PFSK-1 (cell line): ENCODE measurements around the gene SPATA45.
A peak's percentile ranks its signal among the peaks of the same experiment; 100 is the strongest.

Experiments
- FOXP2 ChIP-seq: optimal IDR thresholded peaks from 2 replicates; pipeline ENCODE3; 2011; ENCODE audit warnings: borderline replicate concordance, control low read depth, inconsistent platforms; ENCODE audit not compliant: insufficient read depth; ENCODE audit errors: extremely low read length, extremely low read depth
- POLR2AphosphoS5 ChIP-seq: IDR thresholded peaks from 2 replicates; pipeline ENCODE4 v1.6.1; 2012; ENCODE audit warnings: low read depth, mild to moderate bottlenecking, control low read depth, low read length, moderate library complexity
- REST ChIP-seq, 2 experiments: IDR thresholded peaks; 2 replicates each; pipeline versions ENCODE4 v1.6.1 to v1.8.0; 2011 to 2012; ENCODE audit warnings: low read depth in 2 of 2, low read length in 2 of 2, control low read depth in 1 of 2, inconsistent platforms in 1 of 2, mild to moderate bottlenecking in 1 of 2, moderate library complexity in 1 of 2; ENCODE audit not compliant: insufficient read depth in 1 of 2
- SIN3A ChIP-seq: IDR thresholded peaks from 2 replicates; pipeline ENCODE4 v1.6.1; 2012; ENCODE audit warnings: mild to moderate bottlenecking, low read length, moderate library complexity, borderline replicate concordance; ENCODE audit not compliant: insufficient read depth
- TAF1 ChIP-seq: IDR thresholded peaks from 2 replicates; pipeline ENCODE4 v1.6.1; 2012; ENCODE audit warnings: low read length, control low read depth, borderline replicate concordance; ENCODE audit not compliant: insufficient read depth

The SPATA45 gene

GRCh38 chr1:212860713-212861581 lies 13.5 kb upstream of the SPATA45 start:
- no peak for TF ChIP-seq POLR2AphosphoS5
- TF ChIP-seq TAF1 = no peak
- no peak for TF ChIP-seq SIN3A
- TF ChIP-seq FOXP2 = no peak

DNA sequence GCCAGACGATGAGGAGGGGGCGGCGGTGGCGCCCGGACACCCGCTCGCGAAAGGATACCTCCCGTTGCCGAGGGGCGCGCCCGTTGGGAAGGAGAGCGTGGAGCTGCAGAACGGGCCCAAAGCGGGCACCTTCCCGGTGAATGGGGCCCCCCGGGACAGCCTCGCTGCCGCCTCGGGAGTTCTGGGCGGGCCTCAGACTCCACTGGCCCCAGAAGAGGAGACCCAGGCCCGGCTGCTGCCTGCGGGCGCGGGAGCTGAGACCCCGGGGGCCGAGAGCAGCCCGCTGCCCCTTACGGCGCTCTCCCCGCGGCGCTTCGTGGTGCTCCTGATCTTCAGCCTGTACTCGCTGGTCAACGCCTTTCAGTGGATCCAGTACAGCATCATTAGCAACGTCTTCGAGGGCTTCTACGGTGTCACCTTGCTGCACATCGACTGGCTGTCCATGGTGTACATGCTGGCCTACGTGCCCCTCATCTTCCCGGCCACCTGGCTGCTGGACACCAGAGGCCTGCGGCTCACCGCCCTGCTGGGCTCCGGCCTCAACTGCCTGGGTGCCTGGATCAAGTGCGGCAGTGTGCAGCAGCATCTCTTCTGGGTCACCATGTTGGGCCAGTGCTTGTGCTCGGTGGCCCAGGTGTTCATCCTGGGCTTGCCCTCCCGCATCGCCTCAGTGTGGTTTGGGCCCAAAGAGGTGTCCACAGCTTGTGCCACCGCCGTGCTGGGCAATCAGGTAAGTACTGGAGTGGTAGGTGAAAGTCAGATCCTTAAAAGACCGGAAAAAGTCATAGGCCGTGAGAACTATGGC lies 11.2 kb upstream of the SPATA45 start:
- TF ChIP-seq SIN3A = no peak
- no peak for TF ChIP-seq TAF1
- no peak; the same call in 1 of the 2 replicates for TF ChIP-seq POLR2AphosphoS5
- no peak for TF ChIP-seq REST (IDR thresholded peaks at IDR 0.05; ENCODE audit: insufficient read depth in 1 of 2, low read depth in 2 of 2, low read length in 2 of 2)
- no peak for TF ChIP-seq FOXP2

- TF ChIP-seq TAF1 (peak; percentile 86), SIN3A (peak; percentile 18), POLR2AphosphoS5 (peak; percentile 79), REST (IDR thresholded peaks at IDR 0.05; ENCODE audit: insufficient read depth in 1 of 2, low read depth in 2 of 2, low read length in 2 of 2) (no peak), FOXP2 (peak; percentile 93)
Measured at GRCh38 chr1:212857992-212858460, 10.6 kb upstream of the SPATA45 start, which contains the start of gene FLVCR1. Gene FLVCR1, plus strand, starts transcription at chr1:212858275. Its CDS starts 178 bp downstream, at chr1:212858453.

- TF ChIP-seq POLR2AphosphoS5 (no peak), REST (IDR thresholded peaks at IDR 0.05; ENCODE audit: insufficient read depth in 1 of 2, low read depth in 2 of 2, low read length in 2 of 2) (no peak), FOXP2 (no peak), TAF1 (no peak), SIN3A (no peak)
Measured at GRCh38 chr1:212856755-212857154, 9.3 kb upstream of the SPATA45 start.

GRCh38 chr1:212853658-212854057 lies 6.2 kb upstream of the SPATA45 start:
- TF ChIP-seq TAF1 (no peak), SIN3A (no peak), POLR2AphosphoS5 (no peak), REST (IDR thresholded peaks at IDR 0.05; ENCODE audit: insufficient read depth in 1 of 2, low read depth in 2 of 2, low read length in 2 of 2) (no peak)
